SH-SY5Y (cell line): ENCODE results near the gene GID8.

Experiments
- GATA2 ChIP-seq: IDR thresholded peaks from 2 replicates; pipeline ENCODE4 v1.6.1; 2011; ENCODE audit warnings: mild to moderate bottlenecking, low read depth, low read length
- GATA3 ChIP-seq: IDR thresholded peaks from 2 replicates; pipeline ENCODE4 v1.6.1; 2011; ENCODE audit warnings: low read depth, mild to moderate bottlenecking, low read length, moderate library complexity

DNA sequence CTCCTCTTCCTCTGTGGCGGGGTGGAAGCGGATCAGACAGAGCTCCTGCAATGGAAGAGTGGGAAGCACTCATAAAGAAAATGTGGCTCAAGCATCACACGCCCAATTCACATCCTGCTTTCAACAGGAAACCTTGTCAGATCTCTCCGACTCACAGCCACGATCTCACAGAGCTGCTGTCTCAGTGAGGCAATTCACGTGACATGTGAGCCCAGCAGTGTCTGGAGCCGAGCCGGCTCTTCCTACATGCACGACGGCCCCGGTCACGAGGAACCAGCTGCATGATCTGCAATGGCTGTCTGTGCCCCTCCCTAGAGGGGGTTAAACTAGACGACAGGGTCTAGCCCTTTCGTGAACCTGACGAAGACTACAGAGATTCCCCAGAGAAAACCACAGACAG lies 46.8 kb upstream of the GID8 start:
- TF ChIP-seq GATA2 (no peak), GATA3 (no peak)
